ENCODE measurements around the gene ANXA5. TPM values are rescaled to one million over a fixed set of nuclear protein-coding genes. Genes with fewer than 3 reads are reported as not detected.
A peak's percentile ranks its signal among the peaks of the same experiment; 100 is the strongest.

The ANXA5 gene
- total and polyA plus RNA-seq, 2 of the 4 experiments (the other 2 are of a cell fraction) = 780 to 1,448 TPM

- Histone ChIP-seq H2AFZ (replicated peaks; ENCODE audit: low read length, poor library complexity) (no peak overlapping the region), H4K91ac (ENCODE audit: insufficient read depth, low read depth, low read length) (peak overlapping the region; percentile 77), H2BK15ac (ENCODE audit: low read depth, low read length) (no peak overlapping the region), H2BK20ac (ENCODE audit: low read depth, low read length) (peak overlapping the region; percentile 93), H3K27me3 (ENCODE audit: control insufficient read depth, insufficient read depth, low read length) (no peaks in the 10 kb centered on the region), H3K9me3 (ENCODE audit: control insufficient read depth, insufficient read depth, low read length) (no peaks in the 10 kb centered on the region), H3K56ac (ENCODE audit: extremely low read depth, insufficient read depth, low read length) (peak overlapping the region; percentile 82), H4K20me1 (ENCODE audit: insufficient read depth, low read length) (no peaks in the 10 kb centered on the region), H3K4me2 (ENCODE audit: low read depth, low read length) (peak overlapping the region; percentile 11; the same call in 1 of the 2 replicates), H2BK120ac (ENCODE audit: low read depth, low read length) (peak overlapping the region; percentile 92), H4K5ac (ENCODE audit: low read depth, low read length) (no peak overlapping the region), H2AK9ac (replicated peaks; ENCODE audit: low read depth, low read length, poor library complexity) (no peak overlapping the region), H2AK5ac (ENCODE audit: low read depth, low read length) (no peak overlapping the region), H3K23ac (ENCODE audit: low read depth, low read length) (peak overlapping the region; percentile 51; the same call in 1 of the 2 replicates), H3K4ac (ENCODE audit: low read depth, low read length) (peak overlapping the region; percentile 87), H3K14ac (replicated peaks; ENCODE audit: low read depth, low read length) (peak overlapping the region; percentile 23), H4K8ac (ENCODE audit: low read depth in 2 of 2, low read length in 2 of 2) (peak overlapping the region in 1 of 2 experiments; percentile 78; a peak in 3 of 4 replicates), H3K27ac (ENCODE audit: insufficient read depth, low read length) (peak overlapping the region; percentile 91), H3K18ac (ENCODE audit: low read depth, low read length) (peak overlapping the region; percentile 69; the same call in 1 of the 2 replicates), H3K9ac (ENCODE audit: low read depth, low read length) (peak overlapping the region; percentile 18; the same call in 1 of the 2 replicates), H3K4me3 (ENCODE audit: insufficient read depth, low read depth, low read length) (no peak overlapping the region), H3K4me1 (ENCODE audit: control insufficient read depth, insufficient read depth, low read length) (peaks cover 7% of the 10 kb centered on the region), H3K79me1 (ENCODE audit: low read depth in 1 of 2, low read length in 2 of 2) (peaks cover 0 to 4% of the 10 kb centered on the region in 2 experiments; a peak in 2 of 4 replicates), H2BK5ac (ENCODE audit: low read depth, low read length, poor library complexity, severe bottlenecking) (peak overlapping the region; percentile 90), H3K9me1 (ENCODE audit: insufficient read depth, low read length) (peaks cover 2% of the 10 kb centered on the region; the same call in 1 of the 2 replicates), H3K36me3 (ENCODE audit: control insufficient read depth, insufficient read depth, low read length) (no peaks in the 10 kb centered on the region; the same call in 1 of the 2 replicates)
- TF ChIP-seq FOS (IDR thresholded peaks at IDR 0.05; ENCODE audit: low read depth, low read length) (peak; percentile 79), CHD1 (IDR thresholded peaks at IDR 0.05; ENCODE audit: low read depth, low read length) (no peak; the same call in 1 of the 2 replicates), BHLHE40 (IDR thresholded peaks at IDR 0.05; ENCODE audit: low read depth, low read length) (peak; percentile 94), MAFK (IDR thresholded peaks at IDR 0.05; ENCODE audit: low read depth, low read length) (peak; percentile 47; the same call in 1 of the 2 replicates), NFE2L2 (IDR thresholded peaks at IDR 0.05; ENCODE audit: low read depth, low read length) (no peak), RCOR1 (IDR thresholded peaks at IDR 0.05; ENCODE audit: insufficient replicate concordance, low read length) (peak; percentile 86), POLR2A (IDR thresholded peaks at IDR 0.05; ENCODE audit: low read depth, low read length) (peak; percentile 58), SMC3 (IDR thresholded peaks at IDR 0.05; ENCODE audit: low read depth, low read length) (0 out of 2 replicates have a peak, but pooled peaks have one; percentile 19), CEBPB (IDR thresholded peaks at IDR 0.05; ENCODE audit: low read depth, low read length) (peak; percentile 46; the same call in 1 of the 2 replicates), MAZ (IDR thresholded peaks at IDR 0.05; ENCODE audit: borderline replicate concordance, low read depth, low read length) (no peak)
- TF ChIP-seq, protein P1, sequence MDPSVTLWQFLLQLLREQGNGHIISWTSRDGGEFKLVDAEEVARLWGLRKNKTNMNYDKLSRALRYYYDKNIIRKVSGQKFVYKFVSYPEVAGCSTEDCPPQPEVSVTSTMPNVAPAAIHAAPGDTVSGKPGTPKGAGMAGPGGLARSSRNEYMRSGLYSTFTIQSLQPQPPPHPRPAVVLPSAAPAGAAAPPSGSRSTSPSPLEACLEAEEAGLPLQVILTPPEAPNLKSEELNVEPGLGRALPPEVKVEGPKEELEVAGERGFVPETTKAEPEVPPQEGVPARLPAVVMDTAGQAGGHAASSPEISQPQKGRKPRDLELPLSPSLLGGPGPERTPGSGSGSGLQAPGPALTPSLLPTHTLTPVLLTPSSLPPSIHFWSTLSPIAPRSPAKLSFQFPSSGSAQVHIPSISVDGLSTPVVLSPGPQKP (IDR thresholded peaks at IDR 0.05; ENCODE audit: borderline replicate concordance, low read depth, low read length) = no peak
- TF ChIP-seq, protein P2, sequence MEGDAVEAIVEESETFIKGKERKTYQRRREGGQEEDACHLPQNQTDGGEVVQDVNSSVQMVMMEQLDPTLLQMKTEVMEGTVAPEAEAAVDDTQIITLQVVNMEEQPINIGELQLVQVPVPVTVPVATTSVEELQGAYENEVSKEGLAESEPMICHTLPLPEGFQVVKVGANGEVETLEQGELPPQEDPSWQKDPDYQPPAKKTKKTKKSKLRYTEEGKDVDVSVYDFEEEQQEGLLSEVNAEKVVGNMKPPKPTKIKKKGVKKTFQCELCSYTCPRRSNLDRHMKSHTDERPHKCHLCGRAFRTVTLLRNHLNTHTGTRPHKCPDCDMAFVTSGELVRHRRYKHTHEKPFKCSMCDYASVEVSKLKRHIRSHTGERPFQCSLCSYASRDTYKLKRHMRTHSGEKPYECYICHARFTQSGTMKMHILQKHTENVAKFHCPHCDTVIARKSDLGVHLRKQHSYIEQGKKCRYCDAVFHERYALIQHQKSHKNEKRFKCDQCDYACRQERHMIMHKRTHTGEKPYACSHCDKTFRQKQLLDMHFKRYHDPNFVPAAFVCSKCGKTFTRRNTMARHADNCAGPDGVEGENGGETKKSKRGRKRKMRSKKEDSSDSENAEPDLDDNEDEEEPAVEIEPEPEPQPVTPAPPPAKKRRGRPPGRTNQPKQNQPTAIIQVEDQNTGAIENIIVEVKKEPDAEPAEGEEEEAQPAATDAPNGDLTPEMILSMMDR (conservative IDR thresholded peaks at IDR 0.05; ENCODE audit: low read depth, low read length) = no peak
- ATAC-seq (ENCODE audit: low read depth) (peak; percentile 76), DNase-seq (peak; percentile 89)
- intact Hi-C loops (cut with micrococcal nuclease) (loop anchor here (2.0 kb wide), 3 partner anchors 18 to 244 kb away; no protein-coding TSS in a partner anchor), dilution Hi-C loops (cut with HindIII; ENCODE audit: low sequenced_read_pairs, unreplicated experiment) (no loop called here), in situ Hi-C loops (cut with MboI; ENCODE audit: low sequenced_read_pairs) (loop anchor here (25.0 kb wide), 1 partner anchor 542 kb away; no protein-coding TSS in a partner anchor)
- ChIA-PET POLR2A (ENCODE audit: unreplicated experiment) (no interaction called here), CTCF (interaction anchor here (0.6 to 1.3 kb wide), 2 partner anchors 53 to 57 kb away, joined by 3 read pairs; no protein-coding TSS in a partner anchor)
- WGBS, 2 experiments (ENCODE audit: extremely low coverage in 2 of 2, insufficient read length in 1 of 2) = no CpG with 5 or more reads among the region's 3 CpGs
- no TSS peak for BruUV-seq (replicated peaks)
Measured at GRCh38 chr4:121728798-121729226, 32.0 kb upstream of the ANXA5 start.
